Erythroblast (primary cell): ENCODE results near the gene KLC4.

ENCODE experiments used
- GATA1 ChIP-seq: IDR thresholded peaks from 2 replicates; pipeline ENCODE4 v1.6.1; 2011; ENCODE audit warnings: low read depth, mild to moderate bottlenecking, control low read depth, low read length, moderate library complexity
- POLR2A ChIP-seq: IDR thresholded peaks from 2 replicates; pipeline ENCODE4 v1.6.1; 2011; ENCODE audit warnings: mild to moderate bottlenecking, low read length

DNA sequence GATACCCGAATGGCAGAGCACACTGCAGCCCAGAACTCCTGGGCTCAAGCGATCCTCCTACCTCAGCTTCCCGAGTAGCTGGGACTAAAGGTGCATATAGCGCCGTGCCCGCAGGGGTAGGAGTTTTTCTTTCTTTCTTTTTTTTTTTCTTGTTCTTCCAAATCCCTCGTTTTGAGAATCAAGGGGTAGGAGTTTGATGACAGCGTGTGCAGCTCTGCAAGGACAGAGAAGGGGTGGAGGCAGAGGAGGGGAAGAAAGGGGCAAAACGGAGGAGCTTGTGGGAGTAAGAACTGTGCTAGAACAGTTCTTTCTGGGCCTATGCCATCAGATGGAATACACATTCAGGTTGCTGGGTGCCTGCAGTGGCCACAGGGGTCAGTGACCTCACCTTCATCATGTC, 22.7 kb upstream of the KLC4 start:
- TF ChIP-seq POLR2A, result no peak
- TF ChIP-seq GATA1, result no peak
